HL-60 (cell line): ENCODE measurements around the gene BLVRA.

Experiments
- DNase-seq, 2 experiments: peaks; one replicate each; pipeline ENCODE4 v3.0.0-alpha.2; 2010 to 2020; ENCODE audit warnings: low read depth in 1 of 2, low spot score in 1 of 2
- H3K27ac ChIP-seq: fragments of 250-450 bp; sonication (Bioruptor Pico); replicated peaks from 2 replicates; pipeline ENCODE4 v1.5.1; 2020; ENCODE audit warnings: mild to moderate bottlenecking, moderate library complexity
- H3K27me3 ChIP-seq: fragments of 250-450 bp; sonication (Bioruptor Pico); 2 replicates; pipeline ENCODE4 v1.5.1; 2021; ENCODE audit warnings: mild to moderate bottlenecking, moderate library complexity; ENCODE audit not compliant: insufficient read depth, poor library complexity, severe bottlenecking
- H3K4me3 ChIP-seq: replicated peaks from 2 replicates; pipeline ENCODE4 v1.5.1; 2011; ENCODE audit warnings: mild to moderate bottlenecking, control low read depth, low read length; ENCODE audit not compliant: insufficient read depth
- CTCF ChIP-seq: IDR thresholded peaks from one replicate; pipeline ENCODE4 v1.5.1; 2011; ENCODE audit warnings: low read length, control low read depth, inconsistent platforms; ENCODE audit not compliant: insufficient read depth
- GABPA ChIP-seq: IDR thresholded peaks from 2 replicates; pipeline ENCODE4 v1.6.1; 2012; ENCODE audit warnings: low read depth
- POLR2AphosphoS5 ChIP-seq: IDR thresholded peaks from 2 replicates; pipeline ENCODE4 v1.6.1; 2012; ENCODE audit warnings: low read depth
- REST ChIP-seq: IDR thresholded peaks from 2 replicates; pipeline ENCODE4 v1.6.1; 2012; ENCODE audit warnings: low read depth; ENCODE audit not compliant: insufficient replicate concordance
- SPI1 ChIP-seq: IDR thresholded peaks from 2 replicates; pipeline ENCODE4 v1.6.1; 2012; ENCODE audit warnings: low read depth, mild to moderate bottlenecking, borderline replicate concordance

The BLVRA gene

GRCh38 chr7:43723007-43723341 lies 35.5 kb upstream of the BLVRA start:
- TF ChIP-seq SPI1, result no peak
- no peak for TF ChIP-seq POLR2AphosphoS5
- TF ChIP-seq CTCF, result no peak
- TF ChIP-seq GABPA, result no peak
- no peak for TF ChIP-seq REST
- no peaks in the 10 kb centered on the region for H3K27me3 ChIP-seq
- no peak overlapping the region for H3K27ac ChIP-seq
- DNase-seq, result no peak
- H3K4me3 ChIP-seq, result no peak overlapping the region

GRCh38 chr7:43725251-43725650 lies 33.2 kb upstream of the BLVRA start:
- no peaks in the 10 kb centered on the region for H3K27me3 ChIP-seq
- TF ChIP-seq REST (no peak), POLR2AphosphoS5 (no peak), SPI1 (no peak), CTCF (no peak), GABPA (no peak)
- no peak overlapping the region for H3K27ac ChIP-seq
- DNase-seq, result no peak
- no peak overlapping the region for H3K4me3 ChIP-seq

- Histone ChIP-seq H3K4me3 (no peak overlapping the region), H3K27me3 (no peaks in the 10 kb centered on the region), H3K27ac (no peak overlapping the region)
- no peak for TF ChIP-seq CTCF
- no peak for TF ChIP-seq SPI1
- TF ChIP-seq POLR2AphosphoS5, result no peak
- no peak for TF ChIP-seq GABPA
- TF ChIP-seq REST, result no peak
- DNase-seq, result no peak
These were observed 32.0 kb upstream of the BLVRA start for GRCh38 chr7:43726466-43726865.
